Common myeloid progenitor, CD34-positive (primary cell): Measurements from ENCODE around the gene GPR142.

Experiments used
- CTCF ChIA-PET: fragments of 350-600 bp; sonication (Branson Sonifier 250); formaldehyde crosslinking; loops from one replicate; lab custom pipeline; 2021; ENCODE audit warnings: antibody characterized with exemption; lab: Charles Lee
- POLR2A ChIA-PET: fragments of 350-600 bp; sonication (Branson Sonifier 250); formaldehyde crosslinking; loops from one replicate; lab custom pipeline; 2021; ENCODE audit warnings: antibody characterized with exemption; lab: Charles Lee
- DNase-seq, 3 donors: peaks; one replicate each; pipeline versions ENCODE4 v3.0.0 to v3.0.0-alpha.2; 2013
- H3K27ac ChIP-seq, 2 experiments: 1 replicate in 1 of 2; 2 replicates in 1 of 2; pipeline ENCODE4 v1.7.0; 2013; ENCODE audit warnings: inconsistent platforms in 2 of 2, low read length in 2 of 2, mild to moderate bottlenecking in 2 of 2, low read depth in 1 of 2, moderate library complexity in 1 of 2; ENCODE audit not compliant: severe bottlenecking in 2 of 2, insufficient read depth in 1 of 2, poor library complexity in 1 of 2
- H3K27me3 ChIP-seq, 5 experiments: replicated peaks in 2 of 5; 1 replicate in 3 of 5; 2 replicates in 2 of 5; pipeline versions ENCODE4 v1.6.1 to v1.7.0; 2013; ENCODE audit warnings: low read length in 4 of 5, mild to moderate bottlenecking in 2 of 5, moderate library complexity in 2 of 5, inconsistent platforms in 1 of 5; ENCODE audit not compliant: insufficient read depth in 5 of 5, control insufficient read depth in 4 of 5
- H3K36me3 ChIP-seq, 4 experiments: 1 replicate in 2 of 4; 2 replicates in 2 of 4; pipeline versions ENCODE4 v1.6.1 to v1.7.0; 2013; ENCODE audit warnings: low read length in 3 of 4, control low read depth in 1 of 4, mild to moderate bottlenecking in 1 of 4; ENCODE audit not compliant: control insufficient read depth in 4 of 4, insufficient read depth in 4 of 4
- H3K4me1 ChIP-seq, 4 experiments: 1 replicate in 3 of 4; 2 replicates in 1 of 4; pipeline versions ENCODE4 v1.6.1 to v1.7.1; 2013; ENCODE audit warnings: low read length in 3 of 4, mild to moderate bottlenecking in 3 of 4, control low read depth in 1 of 4, inconsistent platforms in 1 of 4, moderate library complexity in 1 of 4; ENCODE audit not compliant: control insufficient read depth in 4 of 4, insufficient read depth in 4 of 4; ENCODE audit errors: control extremely low read depth in 1 of 4
- H3K4me3 ChIP-seq, 7 experiments: 1 replicate in 4 of 7; 2 replicates in 3 of 7; pipeline versions ENCODE4 v1.5.1 to v1.7.0; 2013; ENCODE audit warnings: mild to moderate bottlenecking in 7 of 7, low read length in 6 of 7, moderate library complexity in 6 of 7, inconsistent platforms in 2 of 7, low read depth in 2 of 7, control low read depth in 1 of 7; ENCODE audit not compliant: insufficient read depth in 4 of 7, control insufficient read depth in 1 of 7; ENCODE audit errors: extremely low read depth in 1 of 7
- H3K9me3 ChIP-seq, 5 experiments: 1 replicate in 4 of 5; 2 replicates in 1 of 5; pipeline versions ENCODE4 v1.6.1 to v1.7.1; 2013; ENCODE audit warnings: low read length in 4 of 5, mild to moderate bottlenecking in 2 of 5, inconsistent platforms in 1 of 5, low read depth in 1 of 5, moderate library complexity in 1 of 5; ENCODE audit not compliant: control insufficient read depth in 4 of 5, insufficient read depth in 2 of 5; ENCODE audit errors: control extremely low read depth in 1 of 5
- WGBS: methylation state at CpG from one replicate; pipeline ENCODE4 v1.1.5; 2013; ENCODE audit not compliant: insufficient coverage; 5-methylcytosine and 5-hydroxymethylcytosine counted together

The GPR142 gene

DNA sequence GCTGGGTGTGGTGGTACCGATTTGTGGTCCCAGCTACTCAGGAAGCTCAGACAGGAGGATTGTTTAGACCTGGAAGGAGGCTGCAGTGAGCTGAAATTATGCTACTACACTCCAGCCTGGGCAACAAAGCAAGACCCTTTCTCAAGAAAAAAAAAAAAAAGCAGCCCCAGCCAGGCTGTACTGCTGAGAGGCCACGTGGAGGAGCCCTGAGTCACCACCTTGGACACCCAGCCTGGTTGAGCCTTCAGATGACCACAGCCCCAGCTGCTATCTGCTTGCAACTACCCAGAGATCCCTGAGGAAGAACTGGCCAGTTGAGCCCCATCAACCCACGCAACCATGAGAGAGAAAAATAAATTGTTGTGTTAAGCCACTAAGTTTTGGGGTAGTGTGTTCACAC lies 41.0 kb downstream of the GPR142 start:
- no peaks in the 10 kb centered on the region for H3K36me3 ChIP-seq
- ChIA-PET CTCF (interaction anchor here (0.7 kb wide), 1 partner anchor 125 kb away, joined by 3 read pairs; no protein-coding TSS in a partner anchor), POLR2A (interaction anchor here (0.6 kb wide), 1 partner anchor 228 kb away, joined by 4 read pairs; no protein-coding TSS in a partner anchor)
- H3K27ac ChIP-seq, result no peak overlapping the region
- peaks cover 0 to 15% (median 6%) of the 10 kb centered on the region in 4 experiments for H3K4me1 ChIP-seq
- H3K4me3 ChIP-seq, result no peak overlapping the region
- 100% methylated on average over 1 of the region's 3 CpGs for WGBS
- no peaks in the 10 kb centered on the region for H3K9me3 ChIP-seq
- peaks cover 0 to 2% (median 0%) of the 10 kb centered on the region in 5 experiments for H3K27me3 ChIP-seq
- DNase-seq, result no peak

DNA sequence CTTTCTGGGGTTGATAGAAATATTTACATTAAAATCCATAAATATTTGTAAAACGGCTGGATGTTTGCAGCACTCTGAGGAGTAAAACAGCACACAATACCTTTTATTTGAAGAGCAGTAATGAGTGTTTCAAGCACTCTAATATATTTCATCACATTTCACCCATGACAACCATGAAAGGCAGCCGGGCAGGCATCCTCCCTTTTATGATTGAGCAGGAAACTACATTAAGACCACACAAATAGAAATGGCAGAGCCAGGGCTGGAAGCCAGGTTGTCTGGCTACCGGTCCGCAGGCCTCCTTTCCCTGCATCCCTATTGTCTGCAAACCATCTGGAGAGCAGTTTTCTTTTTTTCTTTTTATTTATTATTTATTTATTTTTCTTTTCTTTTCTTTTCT lies 41.5 kb downstream of the GPR142 start:
- Histone ChIP-seq H3K27ac (no peak overlapping the region), H3K4me3 (no peak overlapping the region), H3K36me3 (no peaks in the 10 kb centered on the region), H3K27me3 (peaks cover 0 to 2% (median 0%) of the 10 kb centered on the region in 5 experiments), H3K4me1 (peaks cover 0 to 10% (median under 1%) of the 10 kb centered on the region in 4 experiments), H3K9me3 (no peaks in the 10 kb centered on the region)
- POLR2A ChIA-PET, result no interaction called here
- CTCF ChIA-PET, result no interaction called here
- WGBS, result 75% methylated on average over 1 of the region's 4 CpGs
- no peak for DNase-seq

DNA sequence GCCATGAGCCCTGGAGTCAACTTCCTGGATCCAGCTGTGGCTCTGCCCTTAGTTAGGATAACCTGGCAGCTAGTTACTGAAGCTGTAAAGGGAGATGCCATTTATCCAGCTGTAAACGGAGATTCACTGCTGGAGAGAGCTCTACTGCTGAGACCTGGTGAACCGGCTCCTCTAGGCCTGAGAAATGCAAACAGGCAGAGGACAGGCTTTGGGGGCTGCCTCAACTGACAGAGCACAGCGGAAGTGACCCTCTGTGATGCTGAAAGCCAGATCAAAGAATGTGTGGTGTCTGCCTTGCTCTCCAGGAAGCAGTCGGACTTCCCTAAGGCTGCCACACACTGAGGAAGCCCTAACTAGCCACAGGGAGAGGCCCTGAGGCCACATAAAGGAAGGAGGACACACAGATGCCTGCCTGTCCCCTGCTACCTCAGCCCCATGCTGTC lies 42.7 kb downstream of the GPR142 start:
- peak in 1 of 3 donors; percentile 10 for DNase-seq
- Histone ChIP-seq H3K27me3 (peaks cover 0 to 2% (median 0%) of the 10 kb centered on the region in 5 experiments), H3K9me3 (no peaks in the 10 kb centered on the region), H3K4me1 (peaks cover 0 to 8% (median 0%) of the 10 kb centered on the region in 4 experiments), H3K36me3 (no peaks in the 10 kb centered on the region), H3K27ac (no peak overlapping the region), H3K4me3 (no peak overlapping the region)
- POLR2A ChIA-PET, result no interaction called here
- 85% methylated on average over 4 of the region's 4 CpGs for WGBS
- CTCF ChIA-PET, result interaction anchor here (1.2 kb wide), 1 partner anchor 41 kb away, joined by 3 read pairs; no protein-coding TSS in a partner anchor

DNA sequence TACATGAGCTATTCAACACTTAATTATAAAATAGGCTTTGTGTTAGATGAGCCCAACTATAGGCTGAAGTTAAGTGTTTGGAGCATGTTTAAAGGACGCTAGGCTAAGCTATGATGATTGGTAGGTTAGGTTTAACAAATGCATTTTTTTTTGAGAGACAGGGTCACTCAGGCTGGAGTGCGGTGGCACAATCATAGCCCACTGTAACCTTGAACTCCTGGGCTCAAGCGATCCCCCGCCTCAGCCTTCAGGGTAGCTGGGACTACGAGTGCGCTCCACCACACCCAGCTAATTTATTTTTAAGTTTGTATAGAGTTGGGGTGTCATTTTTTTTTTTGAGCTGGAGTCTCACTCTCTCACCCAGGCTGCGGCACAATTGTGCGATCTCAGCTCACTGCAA lies 45.3 kb downstream of the GPR142 start:
- ChIA-PET CTCF (interaction anchor here (1.9 kb wide), 1 partner anchor 9 kb away, joined by 6 read pairs; no protein-coding TSS in a partner anchor), POLR2A (no interaction called here)
- no peak overlapping the region for H3K27ac ChIP-seq
- WGBS, result 100% methylated on average over 2 of the region's 8 CpGs
- no peak overlapping the region for H3K4me3 ChIP-seq
- H3K36me3 ChIP-seq, result no peaks in the 10 kb centered on the region
- DNase-seq, result no peak
- H3K27me3 ChIP-seq, result peaks cover 0 to 2% (median 0%) of the 10 kb centered on the region in 5 experiments
- H3K9me3 ChIP-seq, result no peaks in the 10 kb centered on the region
- peaks cover 0 to 8% (median 0%) of the 10 kb centered on the region in 4 experiments for H3K4me1 ChIP-seq

DNA sequence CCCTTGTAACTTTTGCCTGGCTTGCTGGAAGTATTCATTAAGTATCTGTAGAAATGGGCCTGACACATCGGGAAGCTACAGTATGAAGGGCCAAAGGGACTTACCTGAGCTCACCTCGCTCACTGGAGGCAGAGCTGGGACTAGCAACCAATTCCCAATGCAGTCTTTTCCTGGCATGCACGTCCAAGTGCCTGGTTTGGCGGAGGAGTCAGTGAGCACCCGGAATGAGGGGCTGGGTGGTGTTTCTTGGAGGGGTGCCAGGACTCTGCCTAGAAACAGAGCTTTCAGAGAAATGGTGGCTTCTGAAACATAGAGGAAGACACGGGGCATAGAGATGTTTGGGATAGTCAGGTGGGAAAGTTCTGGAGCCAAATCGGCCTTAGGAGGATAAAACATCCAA lies 46.2 kb downstream of the GPR142 start:
- Histone ChIP-seq H3K4me1 (peaks cover 0 to 8% (median 0%) of the 10 kb centered on the region in 4 experiments), H3K9me3 (no peaks in the 10 kb centered on the region), H3K36me3 (no peaks in the 10 kb centered on the region), H3K27ac (no peak overlapping the region), H3K4me3 (no peak overlapping the region), H3K27me3 (peaks cover 0 to 2% (median 0%) of the 10 kb centered on the region in 5 experiments)
- ChIA-PET POLR2A (no interaction called here), CTCF (interaction anchor here (1.0 to 1.8 kb wide), 3 partner anchors 20 to 156 kb away, joined by 3 to 4 read pairs (median 3); no protein-coding TSS in a partner anchor)
- 95% methylated on average over 7 of the region's 7 CpGs for whole genome bisulfite sequencing
- no peak for DNase-seq

DNA sequence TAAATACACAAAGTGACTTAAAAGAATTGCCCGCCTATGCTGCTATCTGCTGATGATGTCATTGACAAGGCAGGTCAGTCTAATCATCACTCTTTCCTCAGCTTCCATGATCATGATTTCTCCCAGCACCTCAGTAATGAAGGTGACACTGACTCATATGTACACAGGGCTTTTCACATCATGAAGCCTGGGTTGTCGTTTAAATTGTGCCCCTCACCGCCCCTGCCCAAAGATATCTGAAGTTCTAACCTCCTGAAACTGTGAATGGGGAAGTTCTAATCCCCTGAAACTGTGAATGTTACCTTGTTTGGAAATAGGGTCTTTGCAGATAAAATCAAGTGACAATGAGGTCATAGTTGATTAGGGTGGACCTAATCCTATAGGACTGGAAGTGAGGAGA lies 47.2 kb downstream of the GPR142 start:
- CTCF ChIA-PET, result interaction anchor here (1.4 to 1.8 kb wide), 2 partner anchors 19 to 43 kb away, joined by 3 to 4 read pairs; no protein-coding TSS in a partner anchor
- Histone ChIP-seq H3K9me3 (no peaks in the 10 kb centered on the region), H3K27me3 (peaks cover 0 to 2% (median 0%) of the 10 kb centered on the region in 5 experiments), H3K36me3 (no peaks in the 10 kb centered on the region), H3K4me3 (no peak overlapping the region), H3K4me1 (peaks cover 0 to 8% (median 0%) of the 10 kb centered on the region in 4 experiments), H3K27ac (no peak overlapping the region)
- DNase-seq, result no peak
- 81% methylated on average over 3 of the region's 3 CpGs for WGBS
- POLR2A ChIA-PET, result no interaction called here

DNA sequence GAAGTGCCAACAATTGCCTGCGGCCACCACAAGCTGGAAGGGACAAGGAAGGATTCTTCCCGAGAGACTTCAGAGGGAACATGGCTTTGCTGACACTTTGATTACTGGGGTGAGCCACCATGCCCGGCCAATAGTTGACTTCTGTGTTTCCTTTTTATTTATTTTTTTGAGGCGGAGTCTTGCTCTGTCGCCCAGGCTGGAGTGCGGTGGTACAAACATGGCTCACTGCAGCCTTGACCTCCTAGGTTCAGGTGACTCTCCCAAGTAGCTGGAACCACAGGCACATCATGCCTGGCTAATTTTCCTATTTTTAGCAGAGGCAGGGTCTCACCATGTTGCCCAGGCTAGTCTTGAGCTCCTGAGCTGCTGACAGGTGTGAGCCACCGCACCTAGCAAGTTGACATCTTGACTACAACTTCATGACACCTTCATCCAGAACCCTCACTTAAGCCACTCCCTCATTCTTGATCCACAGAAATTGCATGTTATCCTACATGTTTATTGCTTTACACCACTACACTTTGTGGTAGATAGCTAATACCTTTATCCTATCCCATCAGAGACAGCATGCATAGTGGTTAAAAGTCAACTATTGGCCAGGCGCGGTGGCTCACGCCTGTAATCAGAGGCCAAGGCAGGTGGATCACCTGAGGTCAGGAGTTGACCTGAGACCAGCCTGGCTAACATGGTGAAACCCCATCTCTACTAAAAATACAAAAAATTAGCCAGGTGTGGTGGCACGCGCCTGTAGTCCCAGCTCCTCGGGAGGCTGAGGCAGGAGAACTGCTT lies 48.5 kb downstream of the GPR142 start:
- Histone ChIP-seq H3K9me3 (no peaks in the 10 kb centered on the region), H3K4me3 (no peak overlapping the region), H3K4me1 (no peaks in the 10 kb centered on the region), H3K27me3 (peaks cover 0 to 2% (median 0%) of the 10 kb centered on the region in 5 experiments), H3K36me3 (no peaks in the 10 kb centered on the region), H3K27ac (no peak overlapping the region)
- ChIA-PET POLR2A (no interaction called here), CTCF (no interaction called here)
- DNase-seq, result no peak
- WGBS, result 95% methylated on average over 13 of the region's 13 CpGs
